ENCODE data around the gene FAM120C. TPM values are rescaled to one million over a fixed set of nuclear protein-coding genes. Genes with fewer than 3 reads are reported as not detected.
A peak's percentile ranks its signal among the peaks of the same experiment; 100 is the strongest.

The FAM120C gene, protein sequence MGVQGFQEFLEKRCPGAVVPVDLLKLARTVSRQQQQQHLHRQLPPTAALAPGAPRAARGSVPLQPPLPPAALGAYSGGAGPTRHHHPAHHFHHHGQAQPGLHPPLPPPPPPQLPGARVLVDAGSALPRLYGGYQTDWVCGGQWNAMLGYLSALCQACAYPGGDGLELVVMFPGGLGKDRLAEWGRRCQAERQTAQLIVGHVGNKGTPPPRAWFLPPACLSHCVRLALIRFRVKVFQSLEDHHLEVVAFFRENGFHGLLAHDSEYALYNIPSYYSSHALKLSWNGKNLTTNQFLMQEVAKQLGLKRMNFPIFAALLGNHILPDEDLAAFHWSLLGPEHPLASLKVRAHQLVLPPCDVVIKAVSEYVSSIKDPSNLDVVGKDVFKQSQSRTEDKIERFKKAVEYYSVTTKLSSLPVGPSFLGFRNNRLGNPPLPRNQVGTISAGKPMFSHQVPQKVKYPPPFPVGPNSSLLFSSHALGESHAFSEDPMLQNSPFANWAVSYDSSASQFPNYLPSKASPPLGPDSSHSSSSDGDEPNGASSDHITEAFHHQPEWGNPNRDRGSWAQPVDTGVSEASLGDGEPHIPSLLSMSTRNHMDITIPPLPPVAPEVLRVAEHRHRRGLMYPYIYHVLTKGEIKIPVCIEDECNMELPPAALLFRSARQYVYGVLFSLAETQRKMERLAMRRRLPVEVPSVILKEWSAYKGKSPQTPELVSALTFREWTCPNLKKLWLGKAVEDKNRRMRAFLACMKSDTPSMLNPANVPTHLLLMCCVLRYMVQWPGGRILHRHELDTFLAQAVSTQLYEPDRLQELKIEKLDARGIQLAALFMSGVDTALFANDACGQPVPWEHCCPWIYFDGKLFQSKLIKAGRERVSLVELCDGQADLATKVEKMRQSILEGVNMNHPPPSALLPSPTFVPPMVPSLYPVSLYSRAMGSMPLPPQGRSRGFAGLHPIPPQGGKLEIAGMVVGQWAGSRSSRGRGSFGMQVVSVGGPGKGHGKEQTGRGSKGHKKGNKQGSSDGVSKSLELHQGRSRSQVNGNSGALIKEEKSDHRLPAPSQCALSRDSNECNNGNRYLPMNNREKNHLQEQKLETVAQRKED
- total RNA-seq: 8.2 TPM

DNA sequence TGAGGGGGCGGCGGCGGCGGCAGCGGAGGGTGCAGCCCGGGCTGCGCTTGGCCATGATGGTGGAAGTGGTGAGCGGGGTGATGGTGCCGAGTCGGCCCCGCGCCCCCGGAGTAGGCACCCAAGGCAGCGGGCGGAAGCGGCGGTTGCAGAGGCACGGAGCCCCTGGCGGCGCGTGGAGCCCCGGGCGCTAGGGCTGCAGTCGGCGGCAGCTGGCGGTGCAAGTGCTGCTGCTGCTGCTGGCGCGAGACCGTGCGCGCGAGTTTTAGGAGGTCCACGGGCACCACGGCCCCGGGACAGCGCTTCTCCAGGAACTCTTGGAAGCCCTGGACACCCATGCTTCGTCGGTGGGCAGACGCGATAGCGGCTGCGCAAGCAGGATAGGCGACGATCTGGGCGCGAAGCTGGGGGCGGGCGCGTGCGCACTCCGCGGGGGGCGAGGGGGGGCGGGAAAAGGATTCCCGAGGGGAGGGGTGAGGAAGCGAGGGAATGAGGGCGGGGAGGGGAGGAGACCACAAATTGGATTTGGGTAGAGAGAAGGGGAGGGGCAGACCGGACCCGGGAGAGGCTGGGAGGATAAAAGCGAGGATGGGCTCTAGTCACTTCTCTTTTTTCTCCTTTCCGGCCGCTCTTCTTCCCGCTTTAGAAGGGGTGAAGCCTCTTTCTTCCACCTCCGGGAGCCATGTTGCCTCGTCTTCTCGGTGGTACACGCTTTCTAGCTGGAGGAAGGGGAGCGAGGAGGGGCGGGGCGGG, at the start of gene FAM120C:
Gene FAM120C (minus strand): TSS at position 391 of the 750 bp plus-strand sequence. CDS start 56 bp downstream, at position 335.
- peak; percentile 72 for ATAC-seq

DNA sequence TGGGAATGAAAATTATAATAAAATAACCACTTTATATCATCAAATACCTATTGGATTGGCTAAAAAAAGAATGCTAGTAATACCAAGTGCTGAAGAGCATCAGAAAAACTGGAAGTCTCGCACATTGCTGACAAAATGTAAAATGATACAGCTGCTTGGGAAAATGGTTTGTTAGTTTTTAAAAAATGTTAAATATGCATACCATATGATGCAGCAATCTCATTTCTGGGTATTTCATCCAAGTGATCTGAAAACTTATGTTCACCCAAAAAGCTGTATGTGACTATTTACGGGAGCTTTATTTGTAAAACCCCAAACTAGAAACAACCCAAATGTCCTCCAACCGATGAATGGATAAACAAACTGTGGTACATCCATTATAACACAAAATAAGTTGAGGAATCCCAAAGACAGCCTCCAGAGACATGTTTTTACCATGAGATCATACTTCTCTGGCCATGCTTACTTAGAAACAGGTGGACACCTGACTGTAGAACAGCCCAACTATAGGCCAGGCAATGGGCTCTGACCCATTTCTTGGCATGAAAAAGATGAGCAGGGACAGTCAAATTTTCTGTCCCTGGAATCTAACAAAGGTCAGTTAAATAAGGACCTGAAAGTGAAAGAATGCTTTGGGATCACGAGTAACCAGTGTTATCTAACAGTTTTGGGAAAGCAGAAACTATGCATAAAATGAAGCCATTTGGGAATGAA, 47.5 kb upstream of the FAM120C start:
- ATAC-seq: no peak

DNA sequence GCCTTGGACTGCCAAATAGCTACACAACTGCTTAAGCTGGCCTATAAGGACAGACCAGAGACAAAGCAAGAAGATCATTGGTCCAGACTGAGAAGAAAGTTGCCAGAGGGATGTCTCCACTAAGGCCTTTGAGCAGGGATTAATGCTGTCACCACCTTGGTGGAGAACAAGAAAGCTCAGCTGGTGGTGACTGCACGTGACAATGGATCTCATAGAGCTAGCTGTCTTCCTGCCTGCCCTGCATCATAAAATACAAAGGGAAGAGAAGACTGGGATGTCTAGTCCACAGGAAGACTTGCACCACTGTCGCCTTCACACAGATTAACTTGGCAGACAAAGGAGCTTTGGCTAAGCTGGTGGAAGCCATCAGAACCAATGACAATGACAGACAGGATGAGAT, 40.5 kb upstream of the FAM120C start:
- no peak for ATAC-seq

DNA sequence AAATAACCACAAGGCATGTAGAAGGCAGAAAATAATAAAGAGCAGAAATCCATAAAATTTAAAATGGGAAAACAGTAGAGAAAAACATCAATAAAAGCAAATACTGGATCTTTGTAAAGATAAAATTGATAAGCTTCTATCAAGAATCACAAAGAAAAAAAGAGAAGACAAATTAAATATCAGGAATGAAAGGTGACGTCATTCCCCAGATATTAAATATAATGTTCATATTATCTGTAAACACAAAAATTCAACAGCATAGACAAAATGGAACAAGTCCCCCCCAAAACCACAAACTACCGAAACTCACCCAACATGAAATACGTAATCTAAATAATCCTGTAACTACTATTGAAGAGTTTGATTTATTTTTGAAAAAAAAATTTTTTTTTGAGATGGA, 30.5 kb upstream of the FAM120C start:
- ATAC-seq: no peak

DNA sequence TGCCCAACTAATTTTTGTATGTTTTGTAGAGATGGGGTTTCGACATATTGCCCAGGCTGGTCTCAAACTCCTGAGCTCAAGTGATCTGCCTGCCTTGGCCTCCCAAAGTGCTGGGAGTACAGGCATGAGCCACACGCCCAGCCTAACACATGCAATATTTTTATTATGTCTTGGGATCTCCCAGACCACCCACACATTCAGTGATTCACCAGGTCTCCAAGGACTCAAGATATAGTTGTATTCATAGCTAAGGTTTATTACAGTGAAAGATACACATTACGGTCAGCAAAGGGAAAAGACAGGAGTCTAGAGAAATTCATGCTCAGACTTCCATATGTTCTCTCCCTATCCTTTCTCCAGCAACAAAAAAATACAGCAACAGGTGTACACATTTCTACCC, 25.5 kb upstream of the FAM120C start:
- no peak for ATAC-seq

DNA sequence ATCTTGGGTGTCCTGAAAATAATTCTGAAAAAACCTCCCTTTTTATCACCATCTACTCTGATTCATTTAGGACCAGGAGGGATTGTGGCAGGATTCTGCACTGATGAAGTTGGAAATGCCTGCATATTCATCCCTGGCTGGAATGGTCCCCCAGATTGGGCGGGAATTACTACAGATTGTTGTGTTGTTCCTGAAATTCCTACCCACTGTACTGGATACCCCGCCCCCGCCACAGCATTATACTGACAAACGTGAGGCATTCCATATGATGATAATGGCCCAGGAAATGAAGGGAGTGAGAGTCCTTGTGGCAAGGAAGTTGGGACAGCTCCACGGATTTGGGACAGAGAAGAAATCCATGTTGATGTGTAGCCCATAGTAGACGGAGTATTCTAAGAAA, 15.2 kb upstream of the FAM120C start:
- no peak for ATAC-seq

DNA sequence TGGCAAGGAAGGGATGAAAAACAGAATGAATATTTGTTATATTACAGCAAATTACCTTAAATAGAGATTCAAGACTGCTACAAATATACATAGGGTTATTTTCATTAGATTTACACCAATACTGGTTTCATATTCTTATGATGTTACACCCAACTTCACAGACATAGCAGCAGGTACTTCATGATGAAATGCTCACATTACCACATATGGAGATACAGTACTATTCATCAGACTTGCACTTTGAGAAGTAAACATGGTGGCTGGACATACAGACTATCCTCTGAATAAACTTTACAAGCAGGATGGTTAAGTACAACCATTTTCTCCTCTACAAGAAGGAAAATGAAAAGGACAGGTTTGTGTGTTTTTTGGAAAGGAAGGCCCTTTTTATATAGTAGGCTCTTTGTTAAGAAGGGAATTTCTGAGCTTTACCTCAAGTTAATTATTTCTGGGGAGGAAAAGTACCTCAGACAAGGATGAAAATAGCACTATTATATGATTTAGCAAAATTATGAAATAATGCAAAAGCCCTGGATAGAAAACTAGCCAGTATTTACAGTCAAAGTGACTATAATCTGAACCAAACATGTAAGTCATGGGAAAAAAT, 12.0 kb upstream of the FAM120C start:
- no peak for ATAC-seq

DNA sequence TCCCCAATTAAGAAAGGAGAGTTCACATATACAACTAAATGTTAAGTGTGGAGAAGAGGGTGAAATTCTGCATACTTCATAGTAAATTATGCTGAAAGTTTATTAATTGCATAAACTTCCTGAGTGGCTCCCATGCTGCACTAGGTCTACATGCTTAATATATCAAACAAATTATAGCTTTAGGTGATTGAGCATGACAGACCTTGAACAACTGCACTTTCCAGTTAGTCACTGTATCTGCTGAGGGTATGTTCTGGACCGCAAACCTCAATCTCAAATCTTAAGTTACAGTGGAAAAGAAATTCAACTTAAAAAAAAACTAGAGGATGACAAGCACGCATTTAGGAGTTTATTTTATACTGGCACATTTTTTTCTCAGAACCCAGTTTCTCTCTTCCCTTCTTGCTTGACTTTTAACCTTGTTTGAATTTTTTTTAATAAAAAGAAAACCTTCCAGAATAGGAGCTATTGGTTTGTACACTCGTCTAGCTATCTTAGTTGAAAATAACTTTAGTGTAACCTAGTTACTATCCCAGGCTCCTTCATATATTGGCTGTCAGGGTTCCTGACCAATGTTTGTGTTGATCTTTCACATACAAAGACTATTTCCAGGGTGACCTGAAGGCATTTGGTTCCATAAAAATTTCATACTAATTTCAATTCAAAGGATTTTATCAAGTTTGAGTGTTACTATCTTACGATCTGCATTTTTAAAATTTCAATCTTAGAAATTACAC, 10.2 kb upstream of the FAM120C start:
- peak; percentile 55 for ATAC-seq

DNA sequence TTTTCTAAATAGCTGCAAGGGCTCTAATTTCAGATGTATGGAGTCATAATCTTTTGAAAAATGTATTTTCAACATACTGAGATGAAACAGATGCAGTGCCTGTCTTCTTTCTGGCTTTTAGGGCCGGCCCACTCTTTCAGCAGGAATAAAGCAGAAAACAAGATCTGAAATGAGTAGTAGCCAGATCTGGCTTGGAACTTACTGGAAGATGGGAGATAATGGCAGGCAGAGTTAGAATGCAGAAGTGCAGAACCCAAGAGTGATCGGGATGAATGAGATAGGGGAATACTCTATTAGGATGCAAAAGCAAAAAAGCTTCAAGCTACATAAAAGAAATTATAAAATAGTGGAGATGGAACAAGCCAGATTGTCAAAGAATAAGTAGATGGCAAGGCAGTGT, 1.4 kb upstream of the FAM120C start:
- no peak for ATAC-seq

DNA sequence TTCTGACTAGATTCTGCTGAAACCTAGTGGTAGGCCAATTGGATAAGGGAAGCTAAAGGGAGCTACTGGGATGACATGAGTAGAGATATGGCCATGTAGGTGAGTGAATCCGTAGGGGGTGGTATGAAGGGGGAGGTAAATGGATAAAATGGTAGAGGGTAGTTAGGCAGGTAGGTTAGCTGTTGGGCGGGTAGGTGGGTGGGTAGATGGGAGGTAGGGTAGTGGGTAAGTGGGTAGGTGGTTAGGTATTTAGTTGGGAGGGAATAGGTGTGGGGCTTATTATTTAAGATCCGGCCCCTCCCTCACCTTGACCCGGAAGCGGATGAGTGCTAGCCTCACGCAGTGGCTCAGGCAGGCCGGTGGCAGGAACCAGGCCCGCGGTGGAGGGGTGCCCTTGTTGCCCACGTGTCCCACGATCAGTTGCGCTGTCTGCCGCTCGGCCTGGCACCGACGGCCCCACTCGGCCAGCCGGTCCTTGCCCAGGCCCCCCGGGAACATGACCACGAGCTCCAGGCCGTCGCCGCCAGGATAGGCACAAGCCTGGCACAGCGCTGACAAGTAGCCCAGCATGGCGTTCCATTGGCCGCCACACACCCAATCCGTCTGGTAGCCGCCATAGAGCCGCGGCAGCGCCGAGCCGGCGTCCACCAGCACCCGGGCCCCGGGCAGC, 725 bp downstream of the FAM120C start:
- peak; percentile 71 for ATAC-seq

DNA sequence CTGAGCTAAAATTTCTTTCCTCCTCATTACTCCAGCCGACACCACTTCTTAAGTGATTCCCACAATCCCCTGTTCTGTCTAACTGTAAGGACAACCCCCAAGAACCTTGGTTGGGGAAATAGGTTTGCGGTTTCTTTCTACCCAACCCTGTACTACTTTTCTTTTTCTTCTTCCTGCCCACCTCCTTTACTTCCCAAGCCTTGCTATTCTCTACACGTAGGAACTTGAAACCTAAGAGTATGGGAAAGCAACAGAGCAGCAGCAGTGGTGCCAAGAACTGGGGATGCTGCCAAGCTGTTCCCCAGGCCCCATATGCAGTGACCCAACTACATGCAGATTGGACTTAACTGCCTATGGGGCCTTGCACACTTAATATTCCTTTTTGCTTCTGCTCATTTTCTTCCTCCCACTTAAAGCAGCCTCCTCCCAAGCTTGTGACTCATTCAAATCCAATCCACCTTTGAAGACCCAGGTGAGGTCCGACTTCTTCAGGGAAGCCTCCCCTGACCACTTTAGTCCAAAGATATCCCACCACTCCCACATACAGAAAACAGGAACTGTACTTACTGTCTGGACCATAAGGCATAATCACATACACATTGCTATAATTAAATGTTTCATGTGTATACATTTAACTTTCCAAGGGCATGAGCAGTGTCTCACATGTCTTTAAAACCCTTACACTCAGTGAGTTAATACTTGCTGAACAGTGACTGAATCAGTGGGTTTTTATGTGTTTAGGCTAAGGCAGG, 1.7 kb downstream of the FAM120C start:
- ATAC-seq: no peak

DNA sequence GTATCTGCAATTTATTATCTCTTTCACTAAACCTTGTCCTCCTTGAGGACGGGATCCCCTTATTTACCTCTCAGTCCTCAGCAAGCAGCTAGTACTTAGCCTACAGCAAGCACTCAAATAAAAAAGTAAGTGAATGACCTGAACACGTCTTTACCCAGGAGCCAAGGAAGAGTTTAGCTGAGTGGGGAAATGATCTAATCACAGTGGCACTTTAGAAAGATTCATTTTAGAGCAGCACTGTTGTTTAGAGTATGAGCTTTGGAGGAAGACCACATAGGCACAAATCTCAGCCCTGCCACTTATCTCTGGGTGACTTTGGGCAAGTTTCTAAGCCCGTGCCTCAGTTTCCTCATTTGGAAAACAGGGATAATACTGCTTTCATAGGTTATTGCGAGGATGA, 2.7 kb downstream of the FAM120C start:
- ATAC-seq: no peak

DNA sequence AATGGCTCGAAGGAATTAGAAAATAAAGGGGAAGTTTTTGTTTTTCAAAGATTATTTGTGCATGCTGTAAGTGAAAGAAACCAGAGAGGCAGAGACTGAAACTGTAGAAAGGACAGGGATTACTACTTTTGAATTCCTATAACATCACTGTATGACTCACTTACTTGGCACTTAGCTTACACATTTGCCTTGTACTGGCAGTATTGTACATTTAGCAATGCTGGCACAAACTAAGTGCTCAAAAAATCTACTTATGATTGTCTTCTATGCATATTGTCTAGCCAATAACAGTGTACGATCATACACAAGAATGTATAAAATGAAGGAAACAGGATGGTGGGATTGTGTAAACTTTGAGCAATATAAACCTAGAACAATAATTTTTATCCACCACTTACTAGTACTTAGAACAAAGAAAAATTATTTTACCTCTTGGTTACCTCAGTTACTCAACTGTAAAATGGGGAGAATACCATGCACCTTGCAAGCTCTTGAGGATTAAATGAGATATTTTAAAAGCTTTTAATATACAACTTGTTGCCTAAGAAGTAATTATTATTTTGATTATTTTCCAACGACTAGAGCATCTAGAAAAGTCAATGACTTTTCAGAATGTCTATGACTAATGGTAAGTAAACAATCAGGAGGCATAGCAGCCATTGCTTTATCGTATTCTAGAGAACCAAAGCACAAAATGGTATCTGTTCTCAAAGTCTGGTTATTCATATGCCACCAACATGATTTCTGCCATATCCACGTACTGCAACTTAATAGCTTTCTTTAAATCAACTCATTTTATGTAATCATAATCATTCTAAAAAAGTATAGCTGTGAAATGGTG, 4.7 kb downstream of the FAM120C start:
- ATAC-seq: peak; percentile 71

DNA sequence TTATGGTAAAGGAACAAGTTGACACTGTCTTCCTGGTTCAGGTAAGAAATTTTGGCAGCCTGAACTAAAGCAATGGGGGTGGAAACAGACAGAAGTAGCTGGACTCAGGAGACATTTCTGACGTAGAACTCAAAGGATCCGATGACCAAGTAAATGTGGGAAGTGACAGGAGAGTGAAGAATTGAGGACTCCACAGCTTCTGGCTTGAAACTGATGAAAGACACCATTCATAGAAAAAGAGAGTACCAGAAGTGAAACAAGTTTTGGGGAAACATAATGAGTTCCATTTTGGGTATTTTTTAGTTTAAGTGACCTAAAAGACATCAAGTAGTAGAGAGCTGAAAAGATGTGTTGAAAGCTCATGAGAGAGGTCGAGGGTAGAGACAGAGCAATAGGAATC, 5.7 kb downstream of the FAM120C start:
- ATAC-seq: no peak

DNA sequence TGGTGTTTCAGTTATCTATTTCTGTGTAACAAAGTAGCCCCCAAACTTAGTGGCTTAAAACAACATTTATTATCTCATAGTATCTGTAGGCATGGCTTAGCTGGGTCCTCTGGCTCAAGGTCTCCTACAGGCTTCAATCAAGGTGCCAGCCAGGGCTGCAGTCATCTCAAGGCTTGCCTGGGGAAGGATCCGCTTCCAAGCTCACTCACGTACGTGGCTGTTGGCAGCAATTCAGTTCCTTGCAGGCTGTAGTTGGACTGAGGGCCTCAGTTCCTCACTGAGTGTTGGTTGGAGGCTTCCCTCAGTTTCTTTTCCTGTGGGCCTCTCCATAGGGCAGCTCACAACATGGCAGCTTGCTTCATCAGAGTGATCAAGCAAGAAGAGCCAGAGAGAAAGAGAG, 9.3 kb downstream of the FAM120C start:
- ATAC-seq: no peak

DNA sequence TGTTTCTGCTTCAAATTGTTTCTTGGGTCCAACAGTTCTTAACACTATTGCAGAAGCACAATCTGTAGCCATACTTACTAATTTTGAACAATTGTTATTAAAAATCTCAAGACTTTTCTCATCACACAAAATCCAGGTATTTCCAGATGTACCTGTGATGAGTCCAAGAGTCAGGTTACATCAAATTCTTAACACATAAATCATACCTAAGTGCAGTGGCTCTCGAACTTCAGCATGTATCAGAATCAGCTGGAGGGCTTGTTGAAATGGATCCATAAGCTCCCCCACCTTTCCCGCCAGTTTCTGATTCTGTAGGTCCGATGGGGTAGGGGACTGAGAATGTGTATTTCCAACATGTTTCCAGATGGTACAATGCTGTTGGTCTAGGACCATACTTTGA, 10.6 kb downstream of the FAM120C start:
- no peak for ATAC-seq

DNA sequence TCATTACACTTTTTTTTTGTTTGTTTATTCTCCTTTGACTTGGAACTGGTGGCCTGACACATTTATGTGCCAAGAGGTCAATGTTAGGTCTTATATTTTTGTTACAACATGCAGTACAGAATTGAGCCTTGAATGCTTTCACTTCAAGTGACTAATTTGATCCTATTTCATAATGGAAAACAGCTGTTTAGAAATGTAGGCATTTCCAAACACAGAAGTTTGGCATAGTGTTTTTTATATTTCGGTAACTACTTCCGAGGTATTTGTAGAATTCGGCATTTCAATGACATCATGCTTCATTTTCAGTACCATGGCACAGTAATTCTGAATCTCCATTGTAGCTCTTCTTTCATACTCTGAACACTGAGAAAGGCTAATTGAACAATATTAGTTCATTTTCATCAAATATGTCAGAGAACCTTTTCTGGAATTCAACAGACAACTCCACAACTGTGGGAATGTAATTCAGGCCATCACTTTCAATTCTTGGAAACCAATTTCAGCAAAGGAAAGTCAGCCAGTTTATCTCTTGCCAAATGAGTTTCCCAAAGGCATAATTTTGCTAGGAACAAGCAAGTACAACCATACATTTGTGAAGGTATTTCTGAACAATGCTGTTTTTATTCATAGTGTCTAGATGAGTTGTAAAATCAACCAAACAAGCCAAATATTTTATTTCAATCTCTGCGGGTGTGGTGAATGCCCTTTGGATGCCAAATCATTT, 11.4 kb downstream of the FAM120C start:
- ATAC-seq: no peak

DNA sequence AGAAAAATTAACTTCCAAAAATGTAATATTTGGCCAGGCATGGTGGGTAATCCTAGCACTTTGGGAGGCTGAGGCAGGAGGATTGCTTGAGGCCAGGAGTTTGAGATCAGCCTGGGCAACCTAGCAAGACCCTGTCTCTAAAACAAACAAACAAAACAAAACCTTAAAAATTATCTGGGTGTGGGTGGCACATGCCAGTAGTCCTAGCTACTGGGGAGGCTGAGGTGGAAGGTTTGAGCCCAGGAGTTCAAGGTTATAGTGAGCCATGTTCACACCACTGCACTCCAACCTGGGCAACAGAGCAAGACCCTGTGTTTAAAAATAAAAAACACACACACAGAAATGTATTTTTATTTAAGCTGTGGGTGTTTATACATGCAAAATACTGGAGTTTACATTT, 12.0 kb downstream of the FAM120C start:
- ATAC-seq: no peak

Data from esophagus mucosa (tissue), 1 donor.